GM19328 (cell line): Measurements from ENCODE around the gene RPTOR.

Source experiments
- ATAC-seq: cut with Tn5 transposase; IDR thresholded peaks from one replicate; pipeline ENCODE4 v1.9.1; 2021; ENCODE audit warnings: mild to moderate bottlenecking, moderate library complexity; ENCODE audit not compliant: unreplicated experiment

RPTOR gene

GRCh38 chr17:80882323-80882722, 337.7 kb downstream of the RPTOR start:
- no peak for ATAC-seq

- no peak for ATAC-seq
These were observed 338.5 kb downstream of the RPTOR start for GRCh38 chr17:80882926-80883685.

GRCh38 chr17:80883831-80884735, 339.4 kb downstream of the RPTOR start:
- no peak for ATAC-seq

GRCh38 chr17:80884811-80885210, 340.2 kb downstream of the RPTOR start:
- ATAC-seq: no peak

DNA sequence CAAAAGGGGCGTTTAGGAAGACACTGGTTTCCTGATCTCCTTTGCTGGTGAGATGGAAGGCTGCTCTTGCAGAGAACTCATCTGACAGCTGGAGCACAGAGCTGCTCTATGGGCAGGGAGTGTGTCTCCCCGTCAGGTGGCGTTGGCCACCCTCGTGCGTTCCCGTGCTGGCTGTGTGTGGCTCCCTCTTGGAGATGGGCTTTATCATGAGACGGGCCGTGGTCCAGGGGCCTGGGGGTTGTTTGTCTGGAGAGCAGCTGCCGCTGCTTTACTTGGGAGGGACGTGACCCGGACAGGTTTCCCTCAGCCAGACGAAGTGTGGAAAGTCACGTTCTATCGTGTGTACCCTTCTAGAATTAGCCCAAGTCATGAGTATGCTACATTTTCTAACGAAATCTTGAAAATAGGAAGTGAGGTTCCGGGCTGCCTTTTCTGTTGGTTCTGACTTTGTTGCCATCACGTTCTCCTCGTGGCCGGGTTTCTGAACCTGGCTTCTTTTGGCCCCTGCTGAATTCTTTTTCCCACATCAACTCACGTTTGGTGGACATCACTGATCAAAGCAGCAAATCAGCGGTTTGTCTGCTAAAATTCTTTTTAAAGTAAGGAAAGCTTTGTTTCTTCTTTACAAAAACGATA, 341.4 kb downstream of the RPTOR start:
- no peak for ATAC-seq

DNA sequence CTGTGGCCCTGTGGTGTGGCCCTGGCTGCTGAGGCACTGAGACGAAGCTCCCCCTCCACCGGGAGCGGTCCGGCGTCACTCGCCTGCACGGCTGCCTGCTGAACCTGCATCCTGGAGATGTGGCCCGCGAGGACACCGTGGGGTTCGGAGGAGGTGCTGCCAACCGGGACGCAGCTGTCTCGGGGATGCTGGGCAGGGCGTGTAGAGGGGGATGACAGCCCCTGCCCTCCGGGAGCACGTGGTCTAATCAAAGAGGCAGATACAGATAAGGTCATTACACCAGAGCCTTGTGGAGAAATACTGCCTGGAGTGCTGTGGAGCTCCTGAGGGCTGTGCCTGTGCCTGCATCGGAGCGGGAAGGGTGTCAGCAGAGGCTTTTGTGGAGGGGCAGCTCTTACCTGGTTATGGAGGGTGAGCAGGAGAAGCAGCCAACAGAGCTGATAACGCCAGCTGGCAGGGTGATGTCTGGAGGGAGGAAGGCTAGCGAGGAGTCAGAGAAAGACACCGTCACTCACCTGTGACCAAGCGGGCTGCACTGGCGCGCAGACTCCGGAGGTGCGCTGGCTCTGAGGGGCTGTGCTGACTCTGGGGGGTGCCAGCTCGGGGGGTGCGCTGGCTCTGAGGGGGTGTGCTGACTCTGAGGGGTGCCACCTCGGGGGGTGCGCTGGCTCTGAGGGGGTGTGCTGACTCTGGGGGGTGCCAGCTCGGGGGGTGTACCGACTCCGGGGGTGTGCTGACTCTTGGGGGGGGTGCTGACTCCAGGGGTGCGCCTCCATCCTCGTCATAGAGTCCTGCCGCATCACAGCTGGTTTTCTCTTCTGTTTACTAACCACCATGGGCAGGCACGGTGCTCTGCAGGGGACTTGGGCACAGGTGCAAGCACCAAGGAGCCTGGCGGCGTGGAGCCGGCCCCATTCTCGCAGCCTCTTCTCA, 342.3 kb downstream of the RPTOR start:
- ATAC-seq: no peak

GRCh38 chr17:80887639-80888175, 343.1 kb downstream of the RPTOR start:
- ATAC-seq: no peak

GRCh38 chr17:80888276-80889160, 343.9 kb downstream of the RPTOR start:
- no peak for ATAC-seq

GRCh38 chr17:80889231-80890195, 344.9 kb downstream of the RPTOR start:
- no peak for ATAC-seq

GRCh38 chr17:80890196-80890920, 345.7 kb downstream of the RPTOR start:
- no peak for ATAC-seq

DNA sequence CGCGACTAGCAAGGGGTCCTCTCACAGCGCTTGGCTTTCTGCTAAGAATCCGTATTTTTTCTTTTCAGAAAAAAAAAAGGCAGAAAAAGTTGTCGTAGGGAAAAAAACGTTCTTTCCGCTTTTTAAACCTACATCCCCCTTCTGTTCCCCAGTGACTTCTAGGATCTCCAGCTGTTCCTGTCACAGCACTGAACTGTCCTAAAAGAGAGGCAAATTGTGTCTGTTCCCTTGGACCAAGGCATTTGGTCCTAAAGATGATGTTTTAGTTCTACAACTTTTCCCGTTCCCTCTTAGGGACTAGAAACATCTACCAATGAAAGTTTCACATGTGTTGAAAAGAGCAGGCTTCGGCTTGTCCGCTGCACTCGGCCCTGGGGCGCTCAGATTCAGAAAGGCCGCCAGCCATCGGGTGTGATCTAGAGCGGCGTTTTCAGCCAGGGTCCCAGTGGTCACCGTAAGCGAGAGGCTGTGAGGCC, 346.3 kb downstream of the RPTOR start:
- no peak for ATAC-seq

GRCh38 chr17:80891397-80892018, 346.9 kb downstream of the RPTOR start:
- ATAC-seq: no peak

- ATAC-seq: peak; percentile 72
These were observed 347.6 kb downstream of the RPTOR start for GRCh38 chr17:80892019-80892855.

DNA sequence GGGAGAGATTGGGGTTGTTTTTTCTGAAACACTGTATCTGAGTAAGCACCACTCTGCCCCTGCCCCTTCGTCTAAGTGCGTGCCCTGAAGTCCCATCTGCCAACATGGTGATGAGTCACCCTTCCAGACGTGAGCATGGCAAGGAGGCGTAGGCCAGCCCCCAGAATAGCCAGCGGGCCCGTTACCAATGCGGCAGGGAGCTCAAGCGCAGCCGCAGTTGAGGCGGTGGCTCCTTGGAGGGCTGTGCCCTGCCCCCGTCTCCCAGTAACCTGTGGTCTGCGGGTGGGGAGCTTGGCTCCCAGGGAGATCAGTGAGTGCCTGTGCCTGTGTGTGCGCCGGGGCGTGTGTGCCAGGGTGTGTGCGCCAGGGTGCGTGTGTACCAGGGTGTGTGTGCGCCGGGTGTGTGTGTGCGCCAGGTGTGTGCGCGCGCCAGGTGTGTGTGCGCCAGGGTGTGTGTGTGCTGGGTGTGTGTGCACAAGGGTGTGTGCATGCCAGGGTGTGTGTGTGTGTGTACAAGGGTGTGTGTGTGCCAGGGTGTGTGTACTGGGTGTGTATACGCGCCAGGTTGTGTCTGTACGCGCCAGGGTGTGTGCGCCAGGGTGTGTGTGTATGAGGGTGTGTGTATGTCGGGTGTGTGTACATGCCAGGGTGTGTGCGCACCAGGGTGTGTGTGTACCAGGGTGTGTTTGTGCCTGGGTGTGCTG, 348.4 kb downstream of the RPTOR start:
- no peak for ATAC-seq
